HG03432 (cell line): ENCODE data around the gene CHCHD3.

Experiments
- ATAC-seq: cut with Tn5 transposase; IDR thresholded peaks from one replicate; pipeline ENCODE4 v1.9.1; 2021; ENCODE audit warnings: mild to moderate bottlenecking, moderate library complexity; ENCODE audit not compliant: unreplicated experiment

CHCHD3 gene

GRCh38 chr7:133079296-133079695 lies 2.6 kb downstream of the CHCHD3 start:
- no peak for ATAC-seq

DNA sequence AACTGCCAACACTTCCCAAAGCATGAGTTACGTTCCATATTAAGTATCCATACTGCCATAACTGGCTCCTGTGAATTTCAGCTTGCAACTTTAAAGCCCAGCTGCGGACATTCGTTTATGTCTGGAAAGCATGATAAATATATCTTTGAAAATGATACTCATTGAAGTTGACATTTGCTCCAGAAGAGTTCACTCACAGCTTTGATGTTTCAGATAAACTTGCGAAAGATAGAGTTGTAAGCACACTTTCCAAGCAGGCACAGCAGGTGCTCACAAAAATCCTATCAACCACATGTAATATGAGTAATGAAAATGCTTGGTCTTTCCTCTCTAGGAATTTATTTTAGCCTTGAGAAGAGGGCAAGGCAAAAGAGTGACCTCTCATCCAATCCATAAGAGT lies 4.5 kb downstream of the CHCHD3 start:
- ATAC-seq: no peak

DNA sequence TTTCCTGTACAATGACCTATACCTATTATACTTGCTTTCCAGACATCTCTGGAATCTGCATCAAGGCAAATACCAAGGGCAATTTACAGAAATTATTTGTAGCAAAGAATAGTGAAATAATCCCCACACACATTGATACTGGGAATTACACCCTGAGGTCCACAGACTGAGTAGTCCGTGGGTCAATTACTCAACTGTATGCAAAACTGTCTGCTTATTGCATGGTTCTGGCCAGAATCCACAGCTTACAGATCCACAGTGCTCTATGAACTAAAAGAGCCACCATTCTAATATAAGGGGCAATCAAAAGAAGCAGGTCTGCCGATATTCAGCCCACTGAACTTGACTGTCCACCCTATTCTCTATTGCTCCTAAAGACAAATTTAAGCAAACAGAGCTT lies 5.7 kb downstream of the CHCHD3 start:
- ATAC-seq: no peak

GRCh38 chr7:133071506-133071905 lies 10.4 kb downstream of the CHCHD3 start:
- no peak for ATAC-seq

DNA sequence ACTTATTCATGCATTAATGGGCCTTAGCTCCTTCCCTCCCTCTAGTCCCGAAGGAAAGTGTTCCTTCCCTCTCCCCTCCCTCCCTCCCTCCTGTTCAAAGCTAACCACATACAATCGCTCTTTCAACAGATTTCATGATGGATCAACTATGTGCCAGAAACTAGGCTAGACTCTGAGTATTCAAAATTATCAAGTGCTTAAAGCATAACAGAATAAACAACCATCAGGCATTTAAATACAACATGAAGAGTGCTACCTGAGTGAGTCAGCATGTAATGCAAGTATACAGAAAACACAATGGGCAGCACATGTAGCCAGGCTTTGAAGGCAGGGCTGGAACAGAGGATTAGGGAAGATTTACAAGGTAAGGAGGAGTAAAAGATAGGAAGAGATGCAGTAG lies 11.3 kb downstream of the CHCHD3 start:
- no peak for ATAC-seq

- no peak for ATAC-seq
Observed at GRCh38 chr7:133065301-133065700, 16.6 kb downstream of the CHCHD3 start.

GRCh38 chr7:133064082-133064820 lies 17.6 kb downstream of the CHCHD3 start:
- ATAC-seq: no peak

- no peak for ATAC-seq
Observed at GRCh38 chr7:133061792-133062191, 20.1 kb downstream of the CHCHD3 start.

DNA sequence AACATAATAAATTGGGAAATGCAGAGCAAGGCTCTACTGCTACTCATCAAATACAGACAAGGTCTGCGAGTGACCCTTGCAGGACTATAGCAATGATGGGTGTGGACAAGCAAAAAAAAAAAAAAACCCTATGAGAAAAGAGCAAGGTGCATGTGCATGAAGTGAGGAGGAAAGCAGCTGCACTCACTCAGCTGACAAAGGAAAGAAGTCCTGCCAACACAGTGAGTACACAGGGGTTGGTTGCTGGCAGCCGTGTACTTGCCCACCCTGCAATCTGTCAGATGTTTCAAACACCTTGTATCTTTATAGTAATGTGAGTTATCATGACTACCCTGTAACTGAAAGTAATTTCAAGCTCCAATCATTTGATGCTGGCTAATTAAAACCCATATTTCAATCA lies 20.5 kb downstream of the CHCHD3 start:
- ATAC-seq: no peak

DNA sequence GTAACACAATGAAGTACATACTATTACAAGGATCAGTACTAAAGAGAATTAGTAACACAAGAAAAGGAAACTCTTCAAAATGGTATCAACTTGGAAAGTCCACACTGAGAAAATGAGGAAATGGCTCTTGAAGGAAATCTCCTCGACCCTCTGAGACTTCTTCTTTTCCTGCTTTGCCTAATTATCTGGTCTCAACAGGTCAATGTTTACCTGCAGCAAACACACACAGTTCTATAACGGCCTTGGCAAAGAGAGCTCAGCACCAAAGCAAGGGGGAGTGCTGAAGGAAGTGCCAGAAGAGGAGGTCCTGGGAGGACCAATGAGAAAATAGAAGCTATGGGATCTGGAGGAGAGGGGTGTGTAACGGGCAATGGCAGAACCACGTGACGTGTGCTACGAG lies 21.9 kb downstream of the CHCHD3 start:
- no peak for ATAC-seq

- no peak for ATAC-seq
Observed at GRCh38 chr7:133059263-133059662, 22.6 kb downstream of the CHCHD3 start.

DNA sequence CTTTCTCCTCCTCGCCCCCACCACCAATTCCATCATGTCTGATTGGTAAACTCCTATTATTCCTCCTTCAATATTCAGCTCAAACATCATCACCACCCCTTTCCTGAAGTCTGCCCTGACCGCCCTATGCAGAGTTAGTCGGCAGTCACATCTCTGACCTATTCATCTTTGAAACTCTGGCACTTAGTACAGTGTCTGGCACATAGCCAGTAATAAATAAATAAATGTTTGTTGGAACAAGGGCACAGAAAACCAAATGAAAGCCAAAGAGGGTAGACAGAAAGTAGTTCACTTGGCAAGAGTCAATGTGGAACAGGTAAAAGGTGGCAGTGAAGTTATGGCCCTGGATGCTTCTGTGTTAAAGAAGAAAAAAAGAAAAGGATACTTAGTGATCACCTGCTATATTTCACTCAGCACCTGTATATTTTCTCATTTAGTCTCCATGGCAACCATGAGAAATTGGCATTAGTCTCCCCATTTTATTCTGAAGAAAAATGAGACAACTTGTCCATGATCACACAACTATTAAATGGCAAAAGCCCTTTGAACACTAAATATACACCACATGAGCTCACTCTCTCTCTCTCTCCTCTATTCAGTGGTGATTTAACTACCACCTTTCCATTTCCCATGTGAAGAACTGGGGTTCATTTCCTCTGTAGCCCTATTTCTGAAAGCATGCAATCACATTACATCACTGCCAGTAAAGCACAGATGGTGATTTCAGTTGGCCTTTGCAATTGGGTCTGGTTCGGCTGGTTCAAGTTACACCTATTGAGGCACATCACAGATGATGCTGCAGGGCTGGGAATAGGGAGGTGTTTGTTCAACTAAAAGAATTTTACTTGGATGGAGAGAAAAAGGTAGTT lies 25.3 kb downstream of the CHCHD3 start:
- ATAC-seq: no peak

DNA sequence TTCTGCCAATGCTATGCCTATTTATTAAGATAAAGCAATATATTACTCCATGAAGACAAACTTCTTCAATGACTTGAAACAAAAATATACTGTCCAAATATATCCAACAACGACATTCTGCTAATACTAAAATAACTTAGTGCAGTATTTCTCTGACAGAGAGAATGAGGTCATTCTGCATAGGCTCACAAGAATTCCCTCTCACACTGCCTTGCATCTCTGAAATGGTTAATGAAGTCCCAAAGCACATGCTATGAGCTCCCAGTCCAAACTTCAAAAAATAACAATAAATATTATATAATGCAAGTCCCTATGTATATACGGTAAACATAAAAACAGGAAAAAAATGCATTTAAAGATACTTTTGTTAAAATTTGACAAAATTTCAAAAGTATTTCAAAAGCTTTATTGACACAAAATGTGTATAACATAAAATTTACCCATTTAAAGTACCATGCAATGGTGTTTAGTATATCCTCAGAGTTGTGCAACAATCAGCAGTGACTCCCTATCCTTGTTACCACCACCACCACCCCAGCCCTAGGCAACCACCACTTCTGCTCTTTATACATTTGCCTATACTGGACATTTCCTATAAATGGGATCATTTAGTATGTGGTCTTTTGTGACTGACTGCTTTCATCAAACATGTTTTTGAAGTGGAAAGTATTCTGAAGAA lies 27.6 kb downstream of the CHCHD3 start:
- ATAC-seq: no peak

DNA sequence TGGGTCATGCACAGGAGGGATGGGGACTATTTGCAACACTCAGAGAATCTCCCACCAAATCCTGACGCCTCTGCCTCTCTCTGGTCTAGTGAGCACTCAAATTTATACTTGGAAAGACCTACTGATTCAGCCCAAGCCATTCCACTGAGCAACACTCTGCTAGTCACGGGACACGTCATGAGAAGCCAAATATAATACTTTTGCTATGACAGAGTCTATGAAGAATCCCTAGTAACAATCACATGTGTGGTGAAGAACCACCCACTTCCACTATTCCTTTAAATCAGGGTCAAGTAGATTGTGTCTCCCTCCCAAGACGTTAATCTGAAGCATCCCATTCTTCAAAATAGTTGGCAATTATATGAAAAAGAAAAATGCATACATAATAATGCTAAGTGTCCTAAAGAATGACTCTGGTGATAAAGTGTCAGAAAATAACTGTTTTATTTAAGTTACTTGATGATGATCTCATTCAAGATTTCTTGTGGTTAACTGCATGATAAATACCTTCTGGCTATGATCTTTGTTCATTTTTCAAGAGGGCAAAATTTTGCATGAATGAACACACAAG lies 28.5 kb downstream of the CHCHD3 start:
- ATAC-seq: peak; percentile 62

DNA sequence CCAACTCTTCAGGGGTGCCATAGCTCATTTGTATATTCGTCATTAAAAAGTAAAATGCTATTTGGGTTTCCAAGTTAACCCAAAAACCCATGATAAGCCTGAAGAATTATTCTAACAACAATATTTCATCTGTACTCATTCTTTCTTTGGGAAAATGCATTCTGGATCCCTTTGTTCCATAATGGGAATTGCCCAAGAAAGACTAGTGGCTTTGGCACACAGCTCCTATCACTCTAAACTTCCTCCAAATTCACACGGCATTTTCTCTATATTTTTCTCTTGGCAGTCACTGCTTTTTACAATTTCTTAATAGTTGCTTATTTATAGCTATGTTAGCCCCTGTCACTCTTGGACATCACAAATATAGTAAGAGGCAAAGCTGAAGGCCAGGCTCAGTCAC lies 29.1 kb downstream of the CHCHD3 start:
- ATAC-seq: no peak

DNA sequence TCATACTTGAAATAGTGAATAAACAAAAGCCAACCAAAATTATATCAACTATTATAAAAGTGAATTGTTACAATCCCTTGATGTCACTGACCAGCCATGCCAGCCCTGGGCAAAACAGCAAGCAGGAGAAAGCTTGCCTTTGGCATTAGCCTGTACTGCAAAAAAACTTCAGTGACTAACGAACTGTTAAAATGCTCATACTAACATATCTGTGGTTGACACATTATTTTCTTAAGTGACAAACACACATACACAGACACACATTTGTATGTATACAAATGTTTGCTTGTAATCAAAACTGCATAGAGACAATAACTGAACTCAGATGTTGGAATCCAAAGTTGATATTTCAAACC lies 29.5 kb downstream of the CHCHD3 start:
- ATAC-seq: no peak

DNA sequence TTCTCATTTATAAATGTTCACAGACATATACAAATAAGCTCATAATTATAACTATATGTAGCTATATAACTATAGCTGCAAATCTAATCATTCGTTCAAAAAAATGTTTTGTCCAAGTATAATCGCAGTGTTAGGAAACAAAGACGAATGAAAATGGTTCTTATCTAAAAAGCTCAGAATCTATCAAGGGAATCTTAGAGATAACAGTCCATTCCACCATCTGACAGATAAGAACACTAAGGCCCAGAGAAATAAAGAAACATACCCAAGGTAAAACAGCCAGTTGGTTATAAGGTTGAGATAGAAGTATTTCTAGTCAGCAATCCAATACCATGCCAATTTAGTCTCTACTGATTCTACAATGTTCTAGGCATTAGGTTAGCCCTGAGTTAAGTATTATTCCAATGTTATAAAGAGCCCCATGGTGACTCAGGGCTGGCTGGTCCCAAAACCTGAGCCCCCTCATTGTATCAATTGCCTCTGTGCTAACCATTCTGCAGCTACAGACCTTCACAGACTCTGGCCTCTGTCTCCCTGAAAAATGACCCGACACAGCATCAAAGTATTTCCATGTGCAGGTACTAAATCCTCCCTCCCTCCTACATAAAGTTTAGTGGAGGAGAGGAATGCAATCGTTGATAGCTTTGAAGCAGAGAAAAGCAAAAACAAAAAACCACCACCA lies 30.0 kb downstream of the CHCHD3 start:
- no peak for ATAC-seq

DNA sequence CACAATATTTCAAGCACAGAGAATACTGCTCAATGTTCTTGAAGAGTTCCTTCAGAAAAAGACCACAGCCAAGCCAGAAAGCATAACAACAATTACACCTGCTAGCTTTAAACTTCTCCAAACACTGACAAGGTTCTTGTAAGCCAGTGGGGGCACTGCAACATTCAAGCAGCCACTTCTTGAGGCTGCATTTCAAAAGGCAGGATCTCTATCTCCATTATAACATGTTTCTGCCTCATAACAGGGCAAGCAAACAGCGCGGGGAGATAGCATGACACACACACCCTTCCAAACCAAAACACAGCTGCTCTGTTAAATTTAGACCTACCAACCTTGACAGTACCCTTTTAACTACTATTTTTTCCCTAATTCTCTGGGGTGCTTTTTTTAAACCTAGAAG lies 30.8 kb downstream of the CHCHD3 start:
- no peak for ATAC-seq

GRCh38 chr7:133050200-133050995 lies 31.5 kb downstream of the CHCHD3 start:
- ATAC-seq: no peak

- no peak for ATAC-seq
Observed at GRCh38 chr7:133048589-133048988, 33.3 kb downstream of the CHCHD3 start.
